ENCODE data around the gene NOTCH1.

The NOTCH1 gene

GRCh38 chr9:136537411-136537810 lies 8.4 kb downstream of the NOTCH1 start:
- Histone ChIP-seq H3K4me3 (ENCODE audit: low read depth, low read length) (no peak overlapping the region), H3K9me3 (ENCODE audit: severe bottlenecking) (no peaks in the 10 kb centered on the region), H3K27ac (no peak overlapping the region), H3K27me3 (ENCODE audit: insufficient read depth, low read depth, severe bottlenecking) (no peaks in the 10 kb centered on the region), H3K36me3 (peaks cover 45% of the 10 kb centered on the region)
- DNase-seq, result no peak
- no peak for TF ChIP-seq CTCF (IDR thresholded peaks at IDR 0.05; ENCODE audit: low read depth, low read length)

- peak; percentile 33 for TF ChIP-seq CTCF (IDR thresholded peaks at IDR 0.05; ENCODE audit: low read depth, low read length)
- Histone ChIP-seq H3K27ac (no peak overlapping the region), H3K4me3 (ENCODE audit: low read depth, low read length) (no peak overlapping the region), H3K27me3 (ENCODE audit: insufficient read depth, low read depth, severe bottlenecking) (no peaks in the 10 kb centered on the region), H3K36me3 (peaks cover 41% of the 10 kb centered on the region), H3K9me3 (ENCODE audit: severe bottlenecking) (no peaks in the 10 kb centered on the region)
- no peak for DNase-seq
These were observed 9.1 kb downstream of the NOTCH1 start for GRCh38 chr9:136536721-136537241.

- DNase-seq, result no peak
- peaks cover 35% of the 10 kb centered on the region for H3K36me3 ChIP-seq
- H3K4me3 ChIP-seq (ENCODE audit: low read depth, low read length), result no peak overlapping the region
- no peak for TF ChIP-seq CTCF (IDR thresholded peaks at IDR 0.05; ENCODE audit: low read depth, low read length)
- H3K27ac ChIP-seq, result no peak overlapping the region
- no peaks in the 10 kb centered on the region for H3K27me3 ChIP-seq (ENCODE audit: insufficient read depth, low read depth, severe bottlenecking)
- H3K9me3 ChIP-seq (ENCODE audit: severe bottlenecking), result no peaks in the 10 kb centered on the region
These were observed 9.7 kb downstream of the NOTCH1 start for GRCh38 chr9:136536051-136536720.

GRCh38 chr9:136535070-136535469 lies 10.8 kb downstream of the NOTCH1 start:
- Histone ChIP-seq H3K27ac (no peak overlapping the region), H3K4me3 (ENCODE audit: low read depth, low read length) (no peak overlapping the region), H3K36me3 (peaks cover 24% of the 10 kb centered on the region), H3K9me3 (ENCODE audit: severe bottlenecking) (no peaks in the 10 kb centered on the region), H3K27me3 (ENCODE audit: insufficient read depth, low read depth, severe bottlenecking) (no peaks in the 10 kb centered on the region)
- DNase-seq, result no peak
- no peak for TF ChIP-seq CTCF (IDR thresholded peaks at IDR 0.05; ENCODE audit: low read depth, low read length)

GRCh38 chr9:136534366-136534765 lies 11.5 kb downstream of the NOTCH1 start:
- no peaks in the 10 kb centered on the region for H3K27me3 ChIP-seq (ENCODE audit: insufficient read depth, low read depth, severe bottlenecking)
- H3K27ac ChIP-seq, result no peak overlapping the region
- H3K9me3 ChIP-seq (ENCODE audit: severe bottlenecking), result no peaks in the 10 kb centered on the region
- no peak for DNase-seq
- TF ChIP-seq CTCF (IDR thresholded peaks at IDR 0.05; ENCODE audit: low read depth, low read length), result no peak
- peaks cover 21% of the 10 kb centered on the region for H3K36me3 ChIP-seq
- H3K4me3 ChIP-seq (ENCODE audit: low read depth, low read length), result no peak overlapping the region

GRCh38 chr9:136533775-136534157 lies 12.1 kb downstream of the NOTCH1 start:
- peaks cover 21% of the 10 kb centered on the region for H3K36me3 ChIP-seq
- no peak for DNase-seq
- TF ChIP-seq CTCF (IDR thresholded peaks at IDR 0.05; ENCODE audit: low read depth, low read length), result no peak
- no peak overlapping the region for H3K4me3 ChIP-seq (ENCODE audit: low read depth, low read length)
- no peaks in the 10 kb centered on the region for H3K9me3 ChIP-seq (ENCODE audit: severe bottlenecking)
- no peak overlapping the region for H3K27ac ChIP-seq
- no peaks in the 10 kb centered on the region for H3K27me3 ChIP-seq (ENCODE audit: insufficient read depth, low read depth, severe bottlenecking)
